Right cardiac atrium (tissue), 5 donors: Measurements from ENCODE around the gene ALK. TPM values are rescaled to one million over a fixed set of nuclear protein-coding genes. Genes with fewer than 3 reads are reported as not detected.
"Not testable (repeated sequence)": the region's sequence is repeated elsewhere in the genome, so short reads cannot be mapped to it uniquely, and the experiment has no call there.

Experiments
- ATAC-seq, 2 donors: fragments of 200-7000 bp; cut with Tn5 transposase; one replicate each; pipeline versions ENCODE4 v1.8.0 to v1.9.1; 2020; ENCODE audit warnings: moderate library complexity in 2 of 2, mild to moderate bottlenecking in 1 of 2
- DNase-seq, 3 donors: peaks; one replicate each; pipeline ENCODE4 v3.0.0-alpha.2; 2020
- H3K27ac ChIP-seq: one replicate; pipeline ENCODE4 v1.5.1; 2013; ENCODE audit warnings: mild to moderate bottlenecking, low read length, control low read depth, moderate library complexity
- H3K27me3 ChIP-seq: one replicate; pipeline ENCODE4 v1.6.1; 2013; ENCODE audit not compliant: control insufficient read depth, insufficient read depth
- H3K4me1 ChIP-seq: one replicate; pipeline ENCODE4 v1.6.1; 2013; ENCODE audit warnings: low read length; ENCODE audit not compliant: control insufficient read depth, insufficient read depth
- H3K4me3 ChIP-seq: one replicate; pipeline ENCODE4 v1.5.1; 2013; ENCODE audit warnings: low read length, control low read depth
- H3K9me3 ChIP-seq: one replicate; pipeline ENCODE4 v1.6.1; 2013; ENCODE audit warnings: low read length; ENCODE audit not compliant: control insufficient read depth
- WGBS: extraction: QIAGEN DNeasy Blood & Tissue Kit; methylation state at CpG from one replicate; pipeline ENCODE4 v1.1.7; 2013; 5-methylcytosine and 5-hydroxymethylcytosine counted together
- intact Hi-C, 4 donors: fragments of 100-400 bp; cut with DNase I; formaldehyde crosslinking; loops; one replicate each; pipeline versions ENCODE4 v1.11.0 to v1.14.0; 2022 to 2023
- polyA plus RNA-seq: library from polyadenylated mRNA; stranded (reverse); fragments of 200-250 nt; gene quantifications from one replicate; pipeline ENCODE4 v1.2.3, GENCODE V29; 2013
- total RNA-seq, 4 donors: library from RNA; stranded (reverse); fragmentation: NEBNext Ultra II Directional; extraction: Animal tissue kit (Norgen Biotek cat#: 25700); gene quantifications; one replicate each; pipeline ENCODE4 v1.2.1, GENCODE V29; 2021
- donor health status: healthy with polysubstance abuse.
- donor health status: DM: no; HTN: yes; CAD: no.
- donor health status: DM: no; HTN: no; CAD: no.
- donor health status: DM: no; HTN: yes; CAD: no; lungs with severe emphysema.
- donor health status: DM: yes; HTN: yes; CAD: no.

The ALK gene
- total and polyA plus RNA-seq, 5 donors = 0.05 to 0.17 (median 0.10) TPM; not detected in 1

- ATAC-seq (no peak), DNase-seq (no peak)
- Histone ChIP-seq H3K4me3 (no peak overlapping the region), H3K27ac (no peak overlapping the region), H3K4me1 (no peaks in the 10 kb centered on the region), H3K9me3 (no peaks in the 10 kb centered on the region), H3K27me3 (no peaks in the 10 kb centered on the region)
- intact Hi-C loops = no loop called here
- WGBS = 55% methylated on average over 3 of the region's 3 CpGs
Observed at GRCh38 chr2:29253026-29253425, 668.4 kb downstream of the ALK start.

GRCh38 chr2:29251406-29251805 is 670.0 kb downstream of the ALK start:
- intact Hi-C loops = no loop called here
- no peak overlapping the region for H3K27ac ChIP-seq
- H3K4me1 ChIP-seq = no peaks in the 10 kb centered on the region
- ATAC-seq (no peak), DNase-seq (no peak)
- H3K27me3 ChIP-seq = no peaks in the 10 kb centered on the region
- WGBS = 93% methylated on average over 5 of the region's 5 CpGs
- no peaks in the 10 kb centered on the region for H3K9me3 ChIP-seq
- no peak overlapping the region for H3K4me3 ChIP-seq

- ATAC-seq (no peak), DNase-seq (no peak)
- H3K27ac ChIP-seq = no peak overlapping the region
- intact Hi-C loops = no loop called here
- no peaks in the 10 kb centered on the region for H3K4me1 ChIP-seq
- H3K9me3 ChIP-seq = no peaks in the 10 kb centered on the region
- no peak overlapping the region for H3K4me3 ChIP-seq
- WGBS = 90% methylated on average over 7 of the region's 7 CpGs
- H3K27me3 ChIP-seq = no peaks in the 10 kb centered on the region
Observed at GRCh38 chr2:29250977-29251376, 670.4 kb downstream of the ALK start.

GRCh38 chr2:29249666-29250253 is 671.6 kb downstream of the ALK start:
- DNase-seq (no peak), ATAC-seq (no peak)
- H3K4me3 ChIP-seq = no peak overlapping the region
- H3K27ac ChIP-seq = no peak overlapping the region
- intact Hi-C loops = no loop called here
- no peaks in the 10 kb centered on the region for H3K9me3 ChIP-seq
- no peaks in the 10 kb centered on the region for H3K4me1 ChIP-seq
- no peaks in the 10 kb centered on the region for H3K27me3 ChIP-seq
- 49% methylated on average over 11 of the region's 11 CpGs for WGBS

- ATAC-seq (no peak), DNase-seq (no peak)
- intact Hi-C loops = no loop called here
- H3K9me3 ChIP-seq = no peaks in the 10 kb centered on the region
- H3K4me3 ChIP-seq = no peak overlapping the region
- no peaks in the 10 kb centered on the region for H3K27me3 ChIP-seq
- no peak overlapping the region for H3K27ac ChIP-seq
- 89% methylated on average over 7 of the region's 7 CpGs for WGBS
- H3K4me1 ChIP-seq = no peaks in the 10 kb centered on the region
Observed at GRCh38 chr2:29247336-29247914, 674.0 kb downstream of the ALK start.

- no peak overlapping the region for H3K27ac ChIP-seq
- no peaks in the 10 kb centered on the region for H3K9me3 ChIP-seq
- no peak for DNase-seq
- WGBS = 87% methylated on average over 36 of the region's 36 CpGs
- no peaks in the 10 kb centered on the region for H3K27me3 ChIP-seq
- ATAC-seq = peak; percentile 12 to 20
- intact Hi-C loops = no loop called here
- no peak overlapping the region for H3K4me3 ChIP-seq
- H3K4me1 ChIP-seq = no peaks in the 10 kb centered on the region
Observed at GRCh38 chr2:29246383-29247300, 674.7 kb downstream of the ALK start.

GRCh38 chr2:29245742-29246382 is 675.5 kb downstream of the ALK start:
- no peak overlapping the region for H3K4me3 ChIP-seq
- H3K27ac ChIP-seq = no peak overlapping the region
- ATAC-seq = no peak
- no peaks in the 10 kb centered on the region for H3K27me3 ChIP-seq
- no peaks in the 10 kb centered on the region for H3K4me1 ChIP-seq
- no peaks in the 10 kb centered on the region for H3K9me3 ChIP-seq
- intact Hi-C loops = no loop called here
- no peak for DNase-seq
- 81% methylated on average over 10 of the region's 10 CpGs for WGBS

- WGBS = 98% methylated on average over 3 of the region's 3 CpGs
- H3K4me1 ChIP-seq, intact Hi-C loops, H3K27me3 ChIP-seq, ATAC-seq, H3K9me3 ChIP-seq, H3K4me3 ChIP-seq, DNase-seq, H3K27ac ChIP-seq: not testable (repeated sequence)
Observed at GRCh38 chr2:29245035-29245741, 676.2 kb downstream of the ALK start.

- DNase-seq (no peak), ATAC-seq (no peak)
- H3K9me3 ChIP-seq = no peaks in the 10 kb centered on the region
- no peak overlapping the region for H3K27ac ChIP-seq
- H3K27me3 ChIP-seq = no peaks in the 10 kb centered on the region
- H3K4me1 ChIP-seq = no peaks in the 10 kb centered on the region
- intact Hi-C loops = no loop called here
- no peak overlapping the region for H3K4me3 ChIP-seq
- WGBS = 84% methylated on average over 9 of the region's 9 CpGs
Observed at GRCh38 chr2:29242621-29243375, 678.6 kb downstream of the ALK start.

- Histone ChIP-seq H3K4me1 (no peaks in the 10 kb centered on the region), H3K27ac (no peak overlapping the region), H3K9me3 (no peaks in the 10 kb centered on the region), H3K27me3 (no peaks in the 10 kb centered on the region), H3K4me3 (no peak overlapping the region)
- DNase-seq (no peak), ATAC-seq (no peak)
- WGBS = 84% methylated on average over 6 of the region's 6 CpGs
- intact Hi-C loops = no loop called here
Observed at GRCh38 chr2:29241955-29242565, 679.3 kb downstream of the ALK start.
